ENCODE data around the gene MMRN2. TPM values are rescaled to one million over a fixed set of nuclear protein-coding genes. Genes with fewer than 3 reads are reported as not detected.
"Not testable (repeated sequence)": the region's sequence is repeated elsewhere in the genome, so short reads cannot be mapped to it uniquely, and the experiment has no call there.

The MMRN2 gene
- total RNA-seq, 1 donor from 2014 or later, result 0.27 TPM

DNA sequence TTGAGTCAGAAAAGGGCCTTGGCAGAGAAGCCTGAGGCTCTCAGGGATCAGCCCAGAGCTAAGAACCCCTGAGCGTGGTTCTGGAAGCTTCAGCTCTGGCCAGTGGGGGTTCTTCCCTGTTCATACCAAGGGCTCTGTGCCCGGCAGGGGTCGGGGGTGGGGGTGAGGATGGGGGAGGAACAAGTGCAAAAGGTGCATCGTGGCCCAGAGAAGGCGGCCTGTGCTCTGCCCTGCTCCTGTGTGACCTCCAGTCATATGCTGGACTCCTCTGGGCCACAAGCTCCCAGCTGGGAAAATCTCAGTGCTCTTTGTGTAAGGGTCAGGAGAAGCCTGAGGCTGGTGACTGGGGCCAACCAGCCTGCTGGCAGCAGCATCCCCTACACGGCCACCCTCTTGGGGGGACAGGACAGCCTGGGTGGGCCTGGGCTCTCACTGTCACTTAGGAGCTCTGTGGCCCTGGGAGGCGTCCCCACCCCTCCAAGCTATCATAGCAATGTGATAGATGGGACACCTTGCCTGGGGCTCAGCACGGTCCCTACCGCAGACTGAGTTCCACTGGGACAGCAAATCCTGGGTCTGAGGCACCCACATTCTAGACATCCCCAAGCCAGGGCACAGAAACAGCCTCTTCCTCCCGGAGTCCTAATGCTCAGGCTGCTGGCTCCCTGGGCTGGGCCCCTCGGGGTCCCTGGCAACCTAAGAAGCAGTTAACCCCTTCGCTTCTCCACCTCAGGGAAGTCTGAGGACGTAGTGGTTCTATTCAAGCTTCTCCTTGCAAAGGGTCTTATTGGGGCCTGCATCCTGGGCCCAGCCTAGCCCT lies 2.5 kb downstream of the MMRN2 start:
- Mint-ChIP-seq H3K4me3 (no peak overlapping the region), H3K4me1 (no peaks in the 10 kb centered on the region), H3K9me3 (peaks cover 10% of the 10 kb centered on the region), H3K27ac (no peak overlapping the region), H3K36me3 (ENCODE audit: low read depth) (no peaks in the 10 kb centered on the region), H3K27me3 (no peaks in the 10 kb centered on the region)
- CTCF ChIA-PET, result no interaction called here
- TF ChIP-seq, protein P1, sequence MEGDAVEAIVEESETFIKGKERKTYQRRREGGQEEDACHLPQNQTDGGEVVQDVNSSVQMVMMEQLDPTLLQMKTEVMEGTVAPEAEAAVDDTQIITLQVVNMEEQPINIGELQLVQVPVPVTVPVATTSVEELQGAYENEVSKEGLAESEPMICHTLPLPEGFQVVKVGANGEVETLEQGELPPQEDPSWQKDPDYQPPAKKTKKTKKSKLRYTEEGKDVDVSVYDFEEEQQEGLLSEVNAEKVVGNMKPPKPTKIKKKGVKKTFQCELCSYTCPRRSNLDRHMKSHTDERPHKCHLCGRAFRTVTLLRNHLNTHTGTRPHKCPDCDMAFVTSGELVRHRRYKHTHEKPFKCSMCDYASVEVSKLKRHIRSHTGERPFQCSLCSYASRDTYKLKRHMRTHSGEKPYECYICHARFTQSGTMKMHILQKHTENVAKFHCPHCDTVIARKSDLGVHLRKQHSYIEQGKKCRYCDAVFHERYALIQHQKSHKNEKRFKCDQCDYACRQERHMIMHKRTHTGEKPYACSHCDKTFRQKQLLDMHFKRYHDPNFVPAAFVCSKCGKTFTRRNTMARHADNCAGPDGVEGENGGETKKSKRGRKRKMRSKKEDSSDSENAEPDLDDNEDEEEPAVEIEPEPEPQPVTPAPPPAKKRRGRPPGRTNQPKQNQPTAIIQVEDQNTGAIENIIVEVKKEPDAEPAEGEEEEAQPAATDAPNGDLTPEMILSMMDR (IDR thresholded peaks at IDR 0.05), result no peak
- DNase-seq (no peak), ATAC-seq (ENCODE audit: low read depth) (no peak)
- intact Hi-C loops (cut with micrococcal nuclease), result no loop called here
- POLR2A ChIA-PET, result no interaction called here

DNA sequence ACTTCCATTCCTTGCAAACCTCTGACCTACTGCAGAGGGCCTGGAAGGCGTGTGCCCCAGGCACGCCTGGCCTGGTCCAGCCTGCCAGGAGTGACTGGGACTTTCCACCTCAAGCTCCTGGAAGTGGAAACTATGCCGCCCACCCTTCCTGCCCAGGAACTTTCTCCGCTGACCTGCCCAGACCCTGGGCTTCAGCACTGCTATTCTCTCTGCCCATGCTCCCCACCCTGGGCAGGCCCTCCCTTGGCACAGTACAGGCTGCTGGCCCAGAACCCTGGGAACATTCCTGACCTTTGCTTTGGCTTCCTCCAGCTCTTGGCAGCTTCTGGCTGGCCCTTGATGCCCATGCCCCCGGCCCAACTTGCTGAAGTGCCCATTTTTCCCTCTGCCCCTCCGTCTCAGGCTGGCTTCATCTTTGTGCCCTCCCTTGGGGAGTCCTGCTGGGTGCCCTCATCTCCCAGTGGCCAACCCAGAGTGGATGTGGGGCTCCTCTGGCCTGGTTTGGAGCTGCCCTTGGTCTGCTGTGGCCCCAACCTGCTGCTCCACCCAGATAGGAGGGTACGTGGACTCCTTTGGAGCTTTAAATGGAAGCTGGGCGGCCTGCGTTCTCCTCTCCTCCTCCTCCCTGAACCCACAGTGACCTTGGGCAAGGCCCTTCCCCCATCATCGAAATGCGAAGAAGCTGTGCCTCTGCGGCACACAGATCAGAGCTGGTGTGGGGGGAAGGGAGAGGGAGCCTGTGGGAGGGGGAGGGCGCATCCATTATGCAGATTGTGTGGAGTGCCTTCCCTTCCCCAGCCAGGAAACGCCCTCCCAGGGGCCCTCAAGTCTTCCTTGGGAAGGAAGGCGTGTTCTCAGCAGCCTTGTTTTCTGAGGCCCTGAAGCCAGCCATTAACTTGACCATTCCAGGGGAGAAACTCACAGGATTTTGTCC lies 3.4 kb downstream of the MMRN2 start:
- no peak for ATAC-seq (ENCODE audit: low read depth)
- Mint-ChIP-seq H3K9me3 (peaks cover 10% of the 10 kb centered on the region), H3K4me1 (no peaks in the 10 kb centered on the region), H3K4me3 (no peak overlapping the region), H3K27ac (no peak overlapping the region), H3K27me3 (no peaks in the 10 kb centered on the region), H3K36me3 (ENCODE audit: low read depth) (no peaks in the 10 kb centered on the region)
- CTCF ChIA-PET, result no interaction called here
- no peak for DNase-seq
- intact Hi-C loops (cut with micrococcal nuclease), result no loop called here
- POLR2A ChIA-PET, result no interaction called here
- TF ChIP-seq, protein P1 (IDR thresholded peaks at IDR 0.05), result no peak

DNA sequence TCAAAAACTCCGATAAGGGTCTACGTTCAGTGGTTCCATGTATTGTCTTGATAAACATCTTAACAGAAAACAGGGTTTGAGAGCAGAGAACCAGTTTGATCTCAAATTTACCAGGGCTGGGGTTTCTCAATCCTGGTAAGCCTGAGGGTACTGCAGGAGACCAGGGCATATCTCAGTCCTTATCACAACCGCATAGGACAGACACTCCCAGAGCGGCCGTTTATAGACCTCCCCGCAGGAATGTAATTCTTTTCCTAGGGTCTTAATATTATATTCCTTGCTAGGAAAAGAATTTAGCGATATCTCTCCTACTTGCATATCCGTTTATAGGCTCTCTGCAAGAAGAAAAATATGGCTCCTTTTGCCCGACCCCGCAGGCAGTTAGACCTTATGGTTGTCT lies 4.7 kb downstream of the MMRN2 start:
- H3K36me3 Mint-ChIP-seq (ENCODE audit: low read depth); H3K4me1 Mint-ChIP-seq; DNase-seq; H3K27me3 Mint-ChIP-seq; H3K4me3 Mint-ChIP-seq; H3K9me3 Mint-ChIP-seq; intact Hi-C loops (cut with micrococcal nuclease); POLR2A ChIA-PET; ATAC-seq (ENCODE audit: low read depth); H3K27ac Mint-ChIP-seq; CTCF ChIA-PET: not testable (repeated sequence)

- no peaks in the 10 kb centered on the region for H3K4me1 Mint-ChIP-seq
- no peak for DNase-seq
- ATAC-seq (ENCODE audit: low read depth), result no peak
Measured at GRCh38 chr10:86952106-86952505, 5.3 kb downstream of the MMRN2 start.

DNA sequence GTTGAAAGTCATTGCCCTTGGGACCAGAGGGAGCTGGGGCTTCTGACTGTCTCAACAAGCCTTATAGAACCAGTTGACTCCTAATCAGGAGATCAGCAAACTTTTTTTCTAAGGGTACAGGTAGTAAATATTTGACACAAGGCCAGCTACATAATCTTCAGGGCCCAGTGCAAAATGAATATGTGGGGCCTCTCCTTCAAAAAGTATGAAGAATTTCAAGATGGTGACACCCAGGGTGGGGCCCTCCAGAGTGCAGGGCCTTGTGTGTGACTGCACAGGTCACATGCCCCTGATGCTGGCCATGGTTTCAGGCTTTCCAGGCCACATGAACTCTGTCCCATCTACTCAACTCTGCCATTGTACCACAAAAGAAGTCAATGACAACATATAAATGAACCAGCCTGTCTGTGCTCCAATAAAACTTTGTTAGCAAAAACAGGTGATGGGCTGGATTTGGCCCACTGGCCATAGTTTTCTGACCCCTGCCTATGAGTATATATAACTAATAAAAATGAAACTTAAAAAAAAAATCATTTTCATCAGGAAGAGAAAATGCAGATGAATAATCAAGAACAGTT lies 6.1 kb downstream of the MMRN2 start:
- no peak for ATAC-seq (ENCODE audit: low read depth)
- no peak overlapping the region for H3K4me3 Mint-ChIP-seq
- TF ChIP-seq, protein P1 (IDR thresholded peaks at IDR 0.05), result no peak
- no peak overlapping the region for H3K27ac Mint-ChIP-seq
- DNase-seq, result no peak
- CTCF ChIA-PET, result no interaction called here
- H3K9me3 Mint-ChIP-seq, result peaks cover 10% of the 10 kb centered on the region
- H3K36me3 Mint-ChIP-seq (ENCODE audit: low read depth), result no peaks in the 10 kb centered on the region
- POLR2A ChIA-PET, result no interaction called here
- peaks cover 5% of the 10 kb centered on the region for H3K27me3 Mint-ChIP-seq
- intact Hi-C loops (cut with micrococcal nuclease), result no loop called here
- H3K4me1 Mint-ChIP-seq, result no peaks in the 10 kb centered on the region

More at GRCh38 chr10:86952106-86952505, 5.3 kb downstream of the MMRN2 start:
- Mint-ChIP-seq H3K9me3 (peaks cover 10% of the 10 kb centered on the region), H3K27me3 (no peaks in the 10 kb centered on the region), H3K4me3 (no peak overlapping the region), H3K36me3 (ENCODE audit: low read depth) (no peaks in the 10 kb centered on the region), H3K27ac (no peak overlapping the region)
- ChIA-PET POLR2A (no interaction called here), CTCF (no interaction called here)
- intact Hi-C loops (cut with micrococcal nuclease), result no loop called here
- TF ChIP-seq, protein P1 (IDR thresholded peaks at IDR 0.05), result no peak

Data from activated B cell treated with CpG ODN at 0.5 μM for 24 hours (primary cell).